Rectal smooth muscle tissue (tissue), 1 donor: ENCODE data around the gene TMED6.
"Not testable (repeated sequence)": the region's sequence is repeated elsewhere in the genome, so short reads cannot be mapped to it uniquely, and the experiment has no call there.

Experiments used
- H3K27ac ChIP-seq: one replicate; pipeline ENCODE4 v1.7.0; 2013; ENCODE audit warnings: low read depth, low read length, inconsistent platforms
- H3K27me3 ChIP-seq: one replicate; pipeline ENCODE4 v1.7.0; 2013; ENCODE audit warnings: low read length; ENCODE audit not compliant: control insufficient read depth, insufficient read depth
- H3K36me3 ChIP-seq: one replicate; pipeline ENCODE4 v1.7.0; 2013; ENCODE audit warnings: low read length; ENCODE audit not compliant: control insufficient read depth, insufficient read depth
- H3K4me1 ChIP-seq: one replicate; pipeline ENCODE4 v1.7.0; 2013; ENCODE audit warnings: low read length; ENCODE audit not compliant: control insufficient read depth, insufficient read depth
- H3K4me3 ChIP-seq: one replicate; pipeline ENCODE4 v1.7.0; 2013; ENCODE audit warnings: low read length
- H3K9ac ChIP-seq: one replicate; pipeline ENCODE4 v1.7.0; 2013; ENCODE audit warnings: low read length

Gene TMED6

DNA sequence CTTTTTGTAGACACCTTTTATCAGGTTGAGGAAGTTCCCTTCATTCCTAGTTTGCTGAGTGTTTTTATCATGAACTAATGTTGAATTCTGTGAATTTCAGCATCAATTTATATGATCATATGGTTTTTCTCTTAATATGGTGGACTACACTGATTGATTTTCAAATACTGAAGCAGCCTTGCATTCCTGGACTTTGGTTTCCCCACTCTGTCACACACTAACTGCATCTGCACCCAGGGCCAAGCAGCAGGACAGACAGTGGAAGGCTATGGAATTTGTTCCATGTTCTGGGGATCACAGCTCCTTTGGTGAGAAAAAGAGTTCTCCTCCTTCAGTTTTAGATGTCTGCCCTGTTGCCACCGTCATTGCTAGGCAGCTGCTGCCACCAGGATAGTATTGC lies 26.4 kb upstream of the TMED6 start:
- Histone ChIP-seq H3K4me3 (no peak overlapping the region), H3K4me1 (no peaks in the 10 kb centered on the region), H3K27me3 (no peaks in the 10 kb centered on the region), H3K27ac (no peak overlapping the region), H3K36me3 (peaks cover 3% of the 10 kb centered on the region), H3K9ac (no peak overlapping the region)

DNA sequence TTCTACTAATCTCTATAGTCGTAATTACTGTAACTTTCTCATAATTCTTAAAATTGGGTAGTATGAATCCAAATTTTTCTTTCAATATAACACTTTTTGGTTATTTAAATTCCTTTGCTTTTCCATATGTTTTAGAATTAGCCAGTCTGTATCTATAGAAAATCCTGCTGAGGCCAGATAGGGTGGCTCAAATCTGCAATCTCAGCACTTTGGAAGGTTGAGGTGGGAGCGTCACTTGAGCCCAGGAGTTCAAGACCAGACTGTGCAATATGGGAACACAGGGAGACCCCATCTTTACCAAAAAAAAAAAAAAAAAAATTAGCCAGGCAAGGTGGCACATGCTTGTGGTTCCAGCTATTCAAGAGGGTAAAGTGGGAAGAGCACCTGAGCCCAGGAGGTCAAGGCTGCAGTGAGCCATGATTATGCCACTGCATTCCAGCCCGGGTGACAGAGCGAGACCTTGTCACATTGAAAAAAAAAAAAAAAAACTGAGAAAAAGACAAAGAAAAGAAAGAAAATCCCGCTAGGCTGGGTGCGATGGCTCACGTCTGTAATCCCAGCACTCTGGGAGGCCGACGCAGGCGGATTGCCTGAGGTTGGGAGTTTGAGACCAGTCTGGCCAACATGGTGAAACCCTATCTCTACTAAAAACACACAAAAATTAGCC lies 24.9 kb upstream of the TMED6 start:
- H3K4me1 ChIP-seq, result no peaks in the 10 kb centered on the region
- no peaks in the 10 kb centered on the region for H3K27me3 ChIP-seq
- no peak overlapping the region for H3K27ac ChIP-seq
- H3K36me3 ChIP-seq, result peaks cover 7% of the 10 kb centered on the region
- no peak overlapping the region for H3K4me3 ChIP-seq
- no peak overlapping the region for H3K9ac ChIP-seq

DNA sequence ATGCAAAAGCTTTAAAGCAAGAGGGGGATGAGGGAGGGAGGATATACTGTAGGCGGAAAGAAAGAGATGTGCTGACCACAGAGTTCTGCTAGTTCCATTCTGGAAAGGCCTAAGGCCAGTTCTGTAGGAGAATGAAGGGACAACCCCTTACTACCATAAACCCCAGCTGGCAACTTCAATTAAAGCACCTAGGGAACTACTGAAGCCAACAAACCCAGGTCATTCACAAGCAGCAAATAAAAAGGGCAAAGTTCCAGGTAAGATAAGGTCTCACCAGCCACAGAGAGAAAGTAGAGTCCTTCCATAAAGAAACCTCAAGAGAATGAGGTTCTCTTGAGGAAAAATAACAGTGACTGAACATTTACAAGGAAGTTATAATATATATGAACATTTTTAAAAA lies 21.4 kb upstream of the TMED6 start:
- H3K36me3 ChIP-seq, result peaks cover 14% of the 10 kb centered on the region
- H3K27me3 ChIP-seq, result no peaks in the 10 kb centered on the region
- no peak overlapping the region for H3K4me3 ChIP-seq
- H3K27ac ChIP-seq, result no peak overlapping the region
- H3K4me1 ChIP-seq, result no peaks in the 10 kb centered on the region
- no peak overlapping the region for H3K9ac ChIP-seq

DNA sequence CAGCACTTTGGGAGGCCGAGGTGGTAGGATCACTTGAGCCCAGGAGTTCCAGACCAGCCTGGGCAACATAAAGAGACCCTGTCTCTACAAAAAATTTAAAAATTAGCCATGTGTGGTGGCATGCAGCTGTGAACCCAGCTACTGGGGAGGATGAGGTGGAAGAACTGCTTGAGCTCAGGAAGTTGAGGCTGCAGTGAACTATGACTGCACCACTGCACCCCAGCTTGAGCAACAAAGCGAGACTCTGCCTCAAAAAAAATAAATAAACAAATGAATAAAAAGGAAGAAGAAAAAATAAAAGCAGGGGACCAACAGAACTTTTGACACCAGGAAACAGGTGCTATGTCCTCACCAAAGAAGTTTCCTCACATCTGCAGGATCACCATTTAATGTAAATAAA lies 20.0 kb upstream of the TMED6 start:
- Histone ChIP-seq H3K27ac (no peak overlapping the region), H3K4me3 (no peak overlapping the region), H3K9ac (no peak overlapping the region), H3K4me1 (no peaks in the 10 kb centered on the region), H3K27me3 (no peaks in the 10 kb centered on the region), H3K36me3 (peaks cover 19% of the 10 kb centered on the region)

DNA sequence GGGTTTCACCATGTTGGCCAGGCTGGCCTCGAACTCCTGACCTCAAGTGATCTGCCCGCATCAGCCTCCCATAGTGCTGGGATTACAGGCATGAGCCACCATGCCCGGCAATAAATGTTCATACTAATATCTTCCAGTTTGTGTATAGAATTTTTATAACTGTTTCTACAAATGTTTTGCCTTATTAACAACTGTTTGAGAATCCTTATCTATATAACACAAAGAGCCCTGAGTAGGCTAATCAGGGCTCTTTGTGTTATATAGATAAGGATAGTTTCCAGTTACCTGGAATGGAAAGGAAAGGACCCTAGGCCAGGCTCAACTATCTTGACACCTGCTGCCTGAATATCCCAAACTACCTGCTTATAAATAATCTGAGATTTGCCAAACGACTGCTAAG lies 17.3 kb upstream of the TMED6 start:
- no peaks in the 10 kb centered on the region for H3K4me1 ChIP-seq
- H3K4me3 ChIP-seq, result no peak overlapping the region
- H3K9ac ChIP-seq, result no peak overlapping the region
- H3K27me3 ChIP-seq, result no peaks in the 10 kb centered on the region
- H3K36me3 ChIP-seq, result peaks cover 30% of the 10 kb centered on the region
- H3K27ac ChIP-seq, result no peak overlapping the region

DNA sequence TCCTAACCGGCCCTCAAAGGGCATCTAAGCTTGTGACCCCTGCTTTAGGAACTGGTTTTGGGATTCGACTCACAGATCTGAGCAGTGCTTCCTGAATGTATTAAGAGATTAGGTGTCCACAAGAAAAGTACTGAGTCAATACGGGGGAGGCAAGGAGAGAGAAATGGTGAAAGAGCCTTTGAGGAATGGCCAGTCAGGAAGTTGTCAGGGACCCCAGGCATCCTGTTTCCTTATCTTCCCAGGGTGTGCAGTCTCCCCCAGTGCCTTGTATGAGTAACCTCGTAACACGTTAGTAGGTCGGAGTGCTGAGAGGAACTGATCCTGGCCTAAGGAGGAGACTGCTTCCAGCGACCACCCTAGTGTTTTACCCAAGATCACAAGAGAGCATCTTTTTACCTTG lies 16.4 kb upstream of the TMED6 start:
- no peak overlapping the region for H3K9ac ChIP-seq
- H3K36me3 ChIP-seq, result peaks cover 32% of the 10 kb centered on the region
- no peak overlapping the region for H3K4me3 ChIP-seq
- no peaks in the 10 kb centered on the region for H3K27me3 ChIP-seq
- no peak overlapping the region for H3K27ac ChIP-seq
- H3K4me1 ChIP-seq, result no peaks in the 10 kb centered on the region

DNA sequence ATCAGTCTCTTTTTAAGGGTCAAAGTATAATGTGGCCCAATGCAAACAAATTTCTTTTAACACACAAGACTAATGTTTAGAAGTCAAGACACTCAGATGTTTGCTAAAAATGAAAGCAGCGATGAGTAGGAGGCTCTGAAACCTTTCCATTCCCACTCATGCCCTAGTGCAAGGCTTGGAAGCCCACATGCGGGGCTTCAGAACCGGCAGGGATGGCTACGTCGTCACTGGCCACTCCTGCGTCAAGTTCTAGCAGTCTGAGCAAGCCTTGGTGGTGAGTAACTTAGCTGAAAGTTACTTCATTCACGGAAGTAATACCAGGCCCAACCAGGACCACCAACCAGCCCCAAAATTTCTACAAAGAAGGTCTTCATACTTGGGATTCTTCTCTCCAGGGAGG lies 14.8 kb upstream of the TMED6 start:
- Histone ChIP-seq H3K4me1 (no peaks in the 10 kb centered on the region), H3K4me3 (no peak overlapping the region), H3K27ac (no peak overlapping the region), H3K27me3 (no peaks in the 10 kb centered on the region), H3K9ac (no peak overlapping the region), H3K36me3 (peaks cover 29% of the 10 kb centered on the region)

DNA sequence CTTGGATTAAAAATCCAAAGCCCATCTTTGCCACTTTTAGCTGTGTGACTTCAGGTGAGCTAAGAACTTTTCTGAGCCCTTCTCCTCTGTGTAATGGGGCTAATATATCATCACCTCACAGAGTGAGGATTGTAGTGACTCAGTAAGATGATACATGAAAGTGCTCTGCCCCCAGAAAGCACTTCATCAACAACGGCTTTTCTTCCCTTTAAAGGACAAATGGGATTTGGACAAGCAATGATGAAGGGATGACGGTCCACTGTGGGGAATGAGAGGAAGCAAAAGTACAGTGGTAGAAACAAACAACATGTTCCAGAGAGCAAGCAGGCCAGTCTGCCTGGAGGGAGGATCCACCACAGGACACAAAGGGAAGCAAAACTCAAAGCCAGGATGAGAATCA lies 14.3 kb upstream of the TMED6 start:
- H3K36me3 ChIP-seq, result peaks cover 32% of the 10 kb centered on the region
- no peaks in the 10 kb centered on the region for H3K27me3 ChIP-seq
- H3K27ac ChIP-seq, result no peak overlapping the region
- H3K4me1 ChIP-seq, result no peaks in the 10 kb centered on the region
- H3K9ac ChIP-seq, result no peak overlapping the region
- H3K4me3 ChIP-seq, result no peak overlapping the region

DNA sequence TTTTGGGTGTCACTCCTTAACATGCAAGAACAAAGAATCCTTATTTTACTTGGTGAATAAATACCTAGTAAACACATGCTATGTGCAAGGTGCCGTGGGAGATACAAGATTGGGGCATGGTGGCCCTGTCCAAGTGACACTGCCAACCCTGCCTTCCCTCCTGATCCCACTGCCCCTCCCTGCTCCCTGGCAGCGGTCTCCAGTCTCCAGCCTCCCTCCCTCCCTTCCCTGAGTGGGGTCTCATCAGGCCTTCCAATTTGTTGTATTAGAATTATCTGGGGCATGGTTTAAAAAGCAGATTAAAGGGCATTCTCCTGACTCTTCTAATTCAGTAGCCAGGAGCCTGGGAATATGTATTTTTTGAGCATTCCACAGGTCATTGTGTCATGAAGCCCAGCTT lies 12.5 kb upstream of the TMED6 start:
- Histone ChIP-seq H3K27me3 (no peaks in the 10 kb centered on the region), H3K9ac (no peak overlapping the region), H3K27ac (no peak overlapping the region), H3K36me3 (peaks cover 26% of the 10 kb centered on the region), H3K4me1 (no peaks in the 10 kb centered on the region), H3K4me3 (no peak overlapping the region)

DNA sequence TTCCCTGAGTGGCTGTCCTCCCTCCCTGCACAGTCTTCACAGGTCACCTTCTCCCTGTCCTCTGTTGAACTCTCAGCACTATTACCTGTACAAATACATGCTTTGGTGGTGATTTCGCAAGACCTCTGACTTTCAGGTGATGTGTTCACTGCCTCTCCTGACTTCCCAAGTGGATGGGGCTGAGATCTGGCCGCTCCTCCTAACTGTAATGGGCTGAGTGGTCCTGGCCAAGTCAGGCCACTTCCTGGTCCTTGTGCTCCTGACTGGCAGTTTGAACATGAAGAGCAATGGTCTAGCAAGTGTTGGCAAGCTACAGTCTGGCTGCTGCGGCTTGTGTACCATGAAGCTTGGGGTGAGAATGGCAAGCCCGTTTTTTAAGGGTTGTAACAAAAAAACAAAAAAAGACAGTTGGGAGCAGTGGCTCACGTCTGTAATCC lies 11.7 kb upstream of the TMED6 start:
- Histone ChIP-seq H3K9ac (no peak overlapping the region), H3K36me3 (peaks cover 26% of the 10 kb centered on the region), H3K27ac (no peak overlapping the region), H3K4me1 (no peaks in the 10 kb centered on the region), H3K4me3 (no peak overlapping the region), H3K27me3 (no peaks in the 10 kb centered on the region)

DNA sequence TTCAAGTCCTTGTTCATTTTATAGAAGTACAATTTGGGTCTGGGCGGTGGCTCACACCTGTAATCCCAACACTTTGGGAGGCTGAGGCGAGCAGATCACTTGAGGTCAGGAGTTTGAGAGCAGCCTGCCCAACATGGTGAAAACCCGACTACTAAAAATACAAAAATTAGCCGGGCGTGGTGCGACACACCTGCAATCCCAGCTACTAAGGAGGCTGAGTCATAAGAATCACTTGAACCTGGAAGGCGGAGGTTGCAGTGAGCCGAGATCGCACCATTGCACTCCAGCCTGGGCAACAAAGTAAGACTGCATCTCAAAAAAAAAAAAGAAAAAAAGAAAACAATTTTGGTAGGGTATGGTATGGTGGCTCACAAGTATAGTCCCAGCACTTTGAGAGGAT lies 8.5 kb upstream of the TMED6 start:
- peaks cover 12% of the 10 kb centered on the region for H3K36me3 ChIP-seq
- H3K27ac ChIP-seq, H3K9ac ChIP-seq, H3K4me1 ChIP-seq, H3K27me3 ChIP-seq, H3K4me3 ChIP-seq: not testable (repeated sequence)

DNA sequence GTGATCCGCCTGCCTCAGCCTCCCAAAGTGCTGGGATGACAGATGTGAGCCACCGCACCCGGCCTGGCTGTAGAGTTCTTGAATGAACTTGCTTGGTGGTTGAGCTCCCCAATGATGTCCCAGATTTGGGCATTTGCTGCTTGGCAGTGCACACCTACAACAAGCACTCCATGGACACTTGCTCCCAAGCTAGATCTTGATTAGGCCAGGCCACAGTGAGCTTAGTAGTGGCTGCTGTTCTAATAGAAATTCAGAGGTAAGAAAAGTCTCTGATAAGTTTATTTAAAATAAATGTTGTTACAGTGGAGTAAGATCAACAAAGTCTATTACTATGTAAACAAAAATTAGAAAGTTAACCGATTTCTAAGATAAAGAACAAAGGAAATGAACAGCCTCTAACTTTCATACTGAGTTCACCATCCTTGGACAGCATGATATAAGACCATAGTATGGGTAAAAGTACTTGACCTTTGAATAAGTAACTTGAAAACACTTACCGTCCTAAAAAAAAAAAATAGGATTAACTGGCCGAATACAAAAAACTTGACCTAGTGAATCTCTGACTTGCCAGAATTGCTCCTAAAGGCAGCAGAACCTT lies 951 bp downstream of the TMED6 start:
- Histone ChIP-seq H3K4me3 (no peak overlapping the region), H3K4me1 (no peaks in the 10 kb centered on the region), H3K27ac (no peak overlapping the region), H3K9ac (no peak overlapping the region), H3K36me3 (peaks cover 6% of the 10 kb centered on the region), H3K27me3 (no peaks in the 10 kb centered on the region)

DNA sequence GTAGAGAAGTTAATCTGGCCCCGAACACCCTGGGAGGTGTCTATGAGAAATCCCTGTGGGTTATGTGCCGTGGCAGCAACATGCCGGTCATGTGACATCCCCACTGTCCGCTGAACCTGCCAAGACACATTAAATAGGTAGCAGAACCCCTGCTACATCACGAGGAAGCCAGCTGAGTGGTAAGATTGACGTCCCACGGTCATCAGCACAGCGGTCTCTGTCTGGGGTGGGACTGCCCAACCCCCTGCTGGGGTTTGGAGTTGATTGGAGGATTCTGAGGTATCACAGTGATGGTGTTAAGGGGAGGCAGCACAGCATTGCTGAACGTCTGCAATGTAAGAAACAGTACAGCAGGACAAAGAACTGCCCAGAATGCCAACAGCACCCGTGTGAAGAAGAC lies 2.0 kb downstream of the TMED6 start:
- peaks cover 2% of the 10 kb centered on the region for H3K36me3 ChIP-seq
- no peak overlapping the region for H3K27ac ChIP-seq
- no peak overlapping the region for H3K4me3 ChIP-seq
- H3K27me3 ChIP-seq, result no peaks in the 10 kb centered on the region
- no peak overlapping the region for H3K9ac ChIP-seq
- H3K4me1 ChIP-seq, result no peaks in the 10 kb centered on the region
